ENCODE measurements around the gene CHFR. TPM values are rescaled to one million over a fixed set of nuclear protein-coding genes. Genes with fewer than 3 reads are reported as not detected.

CHFR gene
- total RNA-seq, 6 donors from 2014 or later = 42.2 to 136 (median 50.5) TPM

DNA sequence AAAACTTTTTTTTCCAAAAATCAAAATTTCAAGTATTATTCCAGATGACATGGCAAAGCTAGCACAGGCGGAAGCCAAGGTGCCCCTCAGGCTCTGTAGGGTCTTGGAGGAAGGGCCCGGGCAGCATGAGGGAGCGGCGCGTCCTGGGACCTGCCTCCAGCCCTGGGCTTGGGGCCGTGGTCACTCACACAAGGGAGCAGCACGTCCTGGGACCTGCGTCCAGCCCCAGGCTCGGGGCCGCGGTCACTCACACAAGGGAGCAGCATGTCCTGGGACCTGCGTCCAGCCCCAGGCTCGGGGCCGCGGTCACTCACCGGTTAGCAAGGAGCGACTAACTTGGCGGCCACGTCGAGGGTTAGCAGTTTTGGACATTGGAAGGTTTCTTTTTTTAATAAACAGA, 46.9 kb downstream of the CHFR start:
- peaks cover 34 to 71% (median 62%) of the 10 kb centered on the region in 4 donors for H3K36me3 ChIP-seq
- no peak overlapping the region for H3K4me3 ChIP-seq
- DNase-seq (no peak), ATAC-seq (ENCODE audit: low FRiP score in 2 of 2) (no peak)
- H3K27me3 ChIP-seq = no peaks in the 10 kb centered on the region
- WGBS, 2 donors = 93 to 97% methylated on average over 13 to 20 of the region's 20 CpGs
- no peaks in the 10 kb centered on the region for H3K4me1 ChIP-seq
- no peak overlapping the region for H3K27ac ChIP-seq
- H3K9me3 ChIP-seq = no peaks in the 10 kb centered on the region
- TF ChIP-seq POLR2A (IDR thresholded peaks at IDR 0.05) = no peak
- TF ChIP-seq EP300 (IDR thresholded peaks at IDR 0.05) = no peak
- TF ChIP-seq POLR2AphosphoS5 (IDR thresholded peaks at IDR 0.05) = no peak
- TF ChIP-seq, protein P1, sequence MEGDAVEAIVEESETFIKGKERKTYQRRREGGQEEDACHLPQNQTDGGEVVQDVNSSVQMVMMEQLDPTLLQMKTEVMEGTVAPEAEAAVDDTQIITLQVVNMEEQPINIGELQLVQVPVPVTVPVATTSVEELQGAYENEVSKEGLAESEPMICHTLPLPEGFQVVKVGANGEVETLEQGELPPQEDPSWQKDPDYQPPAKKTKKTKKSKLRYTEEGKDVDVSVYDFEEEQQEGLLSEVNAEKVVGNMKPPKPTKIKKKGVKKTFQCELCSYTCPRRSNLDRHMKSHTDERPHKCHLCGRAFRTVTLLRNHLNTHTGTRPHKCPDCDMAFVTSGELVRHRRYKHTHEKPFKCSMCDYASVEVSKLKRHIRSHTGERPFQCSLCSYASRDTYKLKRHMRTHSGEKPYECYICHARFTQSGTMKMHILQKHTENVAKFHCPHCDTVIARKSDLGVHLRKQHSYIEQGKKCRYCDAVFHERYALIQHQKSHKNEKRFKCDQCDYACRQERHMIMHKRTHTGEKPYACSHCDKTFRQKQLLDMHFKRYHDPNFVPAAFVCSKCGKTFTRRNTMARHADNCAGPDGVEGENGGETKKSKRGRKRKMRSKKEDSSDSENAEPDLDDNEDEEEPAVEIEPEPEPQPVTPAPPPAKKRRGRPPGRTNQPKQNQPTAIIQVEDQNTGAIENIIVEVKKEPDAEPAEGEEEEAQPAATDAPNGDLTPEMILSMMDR (IDR thresholded peaks at IDR 0.05) = no peak

DNA sequence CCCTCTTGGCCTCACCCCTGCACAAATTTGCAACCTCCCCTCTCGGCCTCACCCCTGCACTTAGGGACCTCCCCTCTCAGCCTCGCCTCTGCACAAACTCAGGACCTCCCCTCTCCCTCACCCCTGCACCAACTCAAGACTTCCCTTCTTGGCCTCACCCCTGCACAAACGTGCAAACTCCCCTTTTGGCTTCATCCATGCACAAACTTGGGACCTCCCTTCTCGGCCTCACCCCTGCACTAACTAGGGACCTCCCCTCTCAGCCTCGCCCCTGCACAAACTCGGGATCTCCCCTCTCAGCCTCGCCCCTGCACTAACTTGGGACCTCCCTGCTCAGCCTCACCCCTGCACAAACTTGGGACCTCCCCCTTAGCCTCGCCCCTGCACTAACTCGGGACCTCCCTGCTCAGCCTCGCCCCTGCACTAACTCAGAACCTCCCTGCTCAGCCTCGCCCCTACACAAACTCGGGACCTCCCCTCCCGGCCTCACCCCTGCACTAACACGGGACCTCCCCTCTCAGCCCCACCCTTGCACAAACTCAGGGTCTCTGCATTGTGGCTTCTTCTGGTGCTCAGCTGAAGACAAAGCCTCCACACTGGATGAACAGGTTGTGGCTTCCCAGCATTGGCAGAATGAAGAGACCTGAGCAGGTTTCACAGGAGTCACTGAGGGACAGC, 47.7 kb downstream of the CHFR start:
- H3K36me3 ChIP-seq = peaks cover 32 to 67% (median 55%) of the 10 kb centered on the region in 4 donors
- H3K4me3 ChIP-seq = no peak overlapping the region
- WGBS, 2 donors = 88 to 89% methylated on average over 14 of the region's 14 CpGs

DNA sequence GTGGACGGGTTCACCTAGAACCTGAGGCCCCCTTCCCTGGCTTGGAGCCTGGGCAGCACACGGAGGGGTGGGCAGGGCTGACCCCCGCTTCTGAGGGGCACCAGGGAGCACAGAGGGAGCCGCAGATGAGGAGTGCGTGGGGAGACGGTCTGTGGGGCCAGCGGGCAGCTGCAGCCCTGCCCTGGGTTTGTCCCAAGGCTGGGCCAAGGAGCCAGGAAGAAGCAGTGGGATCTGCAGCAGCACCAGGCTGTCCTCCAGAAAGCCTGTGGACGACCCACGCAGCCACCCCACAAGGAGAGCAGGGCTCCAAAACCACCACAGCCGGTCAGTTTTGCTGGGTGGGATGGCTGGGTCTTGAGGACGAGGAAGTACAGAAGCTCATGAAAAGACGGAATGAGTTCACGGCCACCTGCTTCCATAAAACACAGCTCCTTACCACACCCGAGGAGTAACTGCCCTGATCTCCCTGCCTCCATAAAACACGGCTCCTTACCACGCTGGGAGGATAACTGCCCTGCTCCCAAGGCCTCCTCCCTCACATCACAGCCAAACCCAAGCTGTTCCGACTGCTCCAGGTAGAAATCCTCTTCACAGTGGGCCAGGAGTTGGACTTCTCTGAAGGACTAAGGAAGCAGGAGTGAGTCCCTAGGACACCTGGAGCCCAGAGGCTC, 48.9 kb downstream of the CHFR start:
- peaks cover 28 to 58% (median 44%) of the 10 kb centered on the region in 4 donors for H3K36me3 ChIP-seq
- H3K9me3 ChIP-seq = no peaks in the 10 kb centered on the region
- H3K27me3 ChIP-seq = no peaks in the 10 kb centered on the region
- H3K4me3 ChIP-seq = no peak overlapping the region
- ATAC-seq (ENCODE audit: low FRiP score in 2 of 2) = no peak
- DNase-seq = no peak
- H3K4me1 ChIP-seq = no peaks in the 10 kb centered on the region
- 92 to 94% methylated on average over 13 to 17 of the region's 17 CpGs for WGBS, 2 donors
- peak overlapping the region in 1 of 4 donors; percentile 52 for H3K27ac ChIP-seq
- no peak for TF ChIP-seq EP300 (IDR thresholded peaks at IDR 0.05)
- TF ChIP-seq, protein P1 (IDR thresholded peaks at IDR 0.05) = no peak
- TF ChIP-seq POLR2A (IDR thresholded peaks at IDR 0.05) = no peak
- no peak for TF ChIP-seq POLR2AphosphoS5 (IDR thresholded peaks at IDR 0.05)

More for the DNA sequence above, 47.7 kb downstream of the CHFR start:
- DNase-seq (no peak), ATAC-seq (ENCODE audit: low FRiP score in 2 of 2) (no peak)
- TF ChIP-seq POLR2A (IDR thresholded peaks at IDR 0.05) = no peak
- TF ChIP-seq, protein P1 (IDR thresholded peaks at IDR 0.05) = no peak
- no peak for TF ChIP-seq POLR2AphosphoS5 (IDR thresholded peaks at IDR 0.05)
- TF ChIP-seq EP300 (IDR thresholded peaks at IDR 0.05) = no peak
- Histone ChIP-seq H3K9me3 (no peaks in the 10 kb centered on the region), H3K27me3 (no peaks in the 10 kb centered on the region), H3K4me1 (no peaks in the 10 kb centered on the region), H3K27ac (no peak overlapping the region)

DNA sequence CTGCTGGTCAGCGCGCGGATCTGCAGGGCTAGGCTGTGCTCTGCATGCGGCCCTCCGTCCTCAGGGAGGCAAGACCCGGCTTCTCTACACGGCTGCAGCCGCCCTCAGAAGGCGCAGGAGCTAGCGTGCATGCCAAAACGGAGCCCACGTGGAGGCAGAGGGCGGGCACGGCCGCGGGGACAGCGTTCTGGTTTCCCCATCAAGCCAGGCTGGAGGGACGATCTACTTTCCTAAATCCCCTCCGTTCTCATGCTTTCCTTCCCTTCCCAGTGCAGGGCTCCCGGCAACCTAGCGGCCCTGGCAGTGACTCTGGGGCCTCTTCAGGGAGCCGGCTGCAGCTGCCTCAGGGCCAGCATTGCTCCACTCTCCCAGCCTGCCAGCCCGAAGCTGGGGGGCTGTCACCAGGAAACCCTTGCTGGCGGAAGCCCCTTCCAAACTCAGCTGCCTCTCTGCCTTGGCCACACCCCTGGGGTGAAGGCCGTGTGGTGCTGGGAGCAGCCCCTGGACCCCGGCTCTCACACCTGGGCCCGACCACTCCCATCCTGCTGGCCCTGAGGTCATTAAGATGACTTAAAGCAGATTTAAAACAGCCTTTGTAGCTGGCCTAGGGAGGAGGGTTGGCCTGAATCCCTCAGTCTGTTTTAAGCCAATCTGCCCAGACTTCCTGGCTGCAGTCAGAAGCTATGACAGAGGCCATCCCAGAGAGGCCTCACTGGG, 49.6 kb downstream of the CHFR start:
- H3K36me3 ChIP-seq = peaks cover 26 to 55% (median 40%) of the 10 kb centered on the region in 4 donors
- 71 to 85% methylated on average over 11 to 27 of the region's 27 CpGs for WGBS, 2 donors
- H3K27me3 ChIP-seq = no peaks in the 10 kb centered on the region
- TF ChIP-seq EP300 (IDR thresholded peaks at IDR 0.05) (no peak), POLR2A (IDR thresholded peaks at IDR 0.05) (no peak), POLR2AphosphoS5 (IDR thresholded peaks at IDR 0.05) (no peak)
- TF ChIP-seq, protein P1 (IDR thresholded peaks at IDR 0.05) = no peak
- DNase-seq (no peak), ATAC-seq (ENCODE audit: low FRiP score in 2 of 2) (peak in 1 of 2 donors; percentile 56)
- H3K4me3 ChIP-seq = no peak overlapping the region
- peak overlapping the region in 1 of 4 donors; percentile 52 for H3K27ac ChIP-seq
- H3K9me3 ChIP-seq = no peaks in the 10 kb centered on the region
- H3K4me1 ChIP-seq = no peaks in the 10 kb centered on the region

Data from upper lobe of left lung (tissue), 6 donors.